Prostate gland (tissue), 2 donors: ENCODE measurements around the gene MCCD1.

Experiments used
- CTCF ChIP-seq, 4 experiments: fragments of 200-600 bp in 2 of 4; fragments of 450-650 bp in 2 of 4; sonication (generic) in 2 of 4; IDR thresholded peaks; 1 replicate in 3 of 4; 2 replicates in 1 of 4; pipeline ENCODE4 v1.5.1; 2016 to 2019; ENCODE audit warnings: antibody characterized with exemption in 4 of 4, mild to moderate bottlenecking in 2 of 4, moderate library complexity in 2 of 4
- POLR2A ChIP-seq: fragments of 450-650 bp; IDR thresholded peaks from one replicate; pipeline ENCODE4 v1.6.1; 2016; ENCODE audit warnings: antibody characterized with exemption, mild to moderate bottlenecking

DNA sequence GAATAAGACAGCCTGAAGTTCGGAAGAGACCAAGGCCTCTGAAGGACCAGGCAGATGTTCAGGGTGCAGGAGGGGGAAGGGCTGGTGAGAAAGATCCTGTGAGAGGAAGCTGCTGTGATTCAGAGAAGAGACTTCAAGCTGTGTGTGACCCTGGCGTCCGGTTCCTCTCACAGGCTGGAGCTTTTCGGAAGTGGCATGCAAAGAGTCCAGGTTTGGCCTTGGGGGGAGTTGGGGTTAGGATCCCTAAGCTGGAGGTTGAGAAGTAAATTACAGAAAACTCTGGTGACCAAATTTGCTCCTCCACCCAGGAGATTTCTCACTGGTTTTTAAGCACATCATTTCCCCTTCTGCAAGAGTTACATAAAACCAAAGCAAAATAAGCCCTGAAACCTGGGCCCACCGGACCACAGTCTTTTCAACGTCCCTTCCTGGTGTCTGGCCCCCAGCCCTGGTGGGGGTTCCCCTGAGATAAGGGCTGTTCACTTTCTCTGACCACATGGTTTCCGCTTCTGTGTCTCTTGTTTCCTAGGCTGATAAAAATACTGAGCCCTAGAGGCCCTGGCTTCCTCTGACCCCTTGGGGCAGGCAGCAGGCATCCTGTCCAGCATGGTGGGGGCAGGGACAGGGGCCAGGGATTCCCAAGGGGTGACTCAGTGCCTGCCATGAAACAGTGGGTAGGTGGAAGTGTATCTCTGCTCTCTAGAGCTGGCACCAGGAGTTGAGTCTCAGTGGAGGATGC is 31.4 kb downstream of the MCCD1 start:
- no peak for TF ChIP-seq POLR2A
- TF ChIP-seq CTCF (IDR thresholded peaks at IDR 0.05) = no peak
